Measurements from ENCODE around the gene SAMM50. TPM values are rescaled to one million over a fixed set of nuclear protein-coding genes. Genes with fewer than 3 reads are reported as not detected.

The SAMM50 gene
- 38.7 TPM for total RNA-seq

DNA sequence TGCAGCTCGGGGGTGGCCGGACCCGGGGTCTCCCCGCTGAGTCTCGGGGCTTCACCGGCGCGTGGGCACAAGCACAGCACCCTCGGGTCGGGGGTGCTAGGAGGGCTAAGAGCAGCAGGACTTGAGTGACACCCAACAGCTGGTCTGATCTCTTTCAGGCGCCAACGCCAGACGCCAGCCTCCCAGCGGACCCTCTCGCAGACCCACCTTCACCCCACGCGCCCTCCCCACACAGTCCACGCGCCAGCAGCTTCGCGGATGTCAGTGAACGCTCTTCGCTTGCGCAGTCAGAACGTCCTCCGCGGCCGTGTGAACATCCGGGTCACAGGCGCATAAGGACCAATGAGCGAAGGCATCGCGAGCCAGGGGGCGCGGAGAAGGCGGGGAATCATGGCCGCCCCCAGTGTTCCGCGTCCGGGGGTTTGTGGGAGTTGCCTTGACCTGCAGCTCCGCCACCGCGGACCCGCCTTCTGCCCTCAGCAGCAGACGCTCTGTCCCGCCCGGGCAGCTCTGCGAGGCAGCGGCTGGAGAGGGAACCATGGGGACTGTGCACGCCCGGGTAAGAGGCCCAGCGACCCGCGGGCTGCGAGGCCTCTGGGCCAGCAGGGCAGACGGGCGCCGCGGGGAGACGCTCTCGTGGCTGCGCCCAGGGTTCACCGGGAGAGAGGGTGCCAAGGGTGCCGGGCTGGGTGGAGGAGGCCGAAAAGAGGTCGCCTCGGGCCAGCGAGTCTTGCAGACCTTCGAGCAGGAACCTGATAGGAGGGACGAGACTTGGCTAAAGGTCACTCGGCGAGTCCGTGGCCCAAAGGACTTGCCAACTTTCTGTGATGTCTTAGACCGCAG lies at the start of gene SAMM50:
Gene SAMM50 (plus strand): TSS at position 403 of the 843 bp plus-strand sequence. CDS start 136 bp downstream, at position 539.
- DNase-seq (ENCODE audit: low spot score), result peak; percentile 95

- DNase-seq (ENCODE audit: low spot score), result no peak
Observed at GRCh38 chr22:43905681-43906080, 49.6 kb upstream of the SAMM50 start.

GRCh38 chr22:43909708-43910107 lies 45.5 kb upstream of the SAMM50 start:
- DNase-seq (ENCODE audit: low spot score), result no peak

DNA sequence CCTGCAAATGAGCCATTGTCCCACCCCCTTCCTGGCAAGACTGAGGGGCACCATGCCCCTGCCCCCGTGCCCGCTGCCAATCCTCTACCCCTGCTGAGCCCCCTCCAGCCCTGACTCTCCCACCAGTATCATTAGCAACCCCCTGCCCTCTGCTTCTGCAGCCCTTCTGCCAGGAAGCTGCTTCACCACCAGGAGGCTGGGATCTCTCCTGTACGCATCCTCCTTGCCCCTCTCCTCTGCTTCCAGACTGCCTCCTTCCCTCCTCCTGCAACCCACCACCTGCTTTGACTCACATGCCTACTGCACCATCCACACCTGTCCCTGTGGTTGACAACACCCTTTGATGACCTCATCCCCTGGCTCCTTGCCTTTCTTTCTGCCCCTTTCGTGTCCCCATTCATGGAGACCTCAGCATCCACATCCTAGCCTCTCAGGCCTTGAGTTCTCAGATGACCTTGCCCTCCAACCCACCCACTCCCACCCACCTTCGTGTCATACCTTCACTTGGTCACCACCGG lies 45.0 kb upstream of the SAMM50 start:
- DNase-seq (ENCODE audit: low spot score), result no peak

DNA sequence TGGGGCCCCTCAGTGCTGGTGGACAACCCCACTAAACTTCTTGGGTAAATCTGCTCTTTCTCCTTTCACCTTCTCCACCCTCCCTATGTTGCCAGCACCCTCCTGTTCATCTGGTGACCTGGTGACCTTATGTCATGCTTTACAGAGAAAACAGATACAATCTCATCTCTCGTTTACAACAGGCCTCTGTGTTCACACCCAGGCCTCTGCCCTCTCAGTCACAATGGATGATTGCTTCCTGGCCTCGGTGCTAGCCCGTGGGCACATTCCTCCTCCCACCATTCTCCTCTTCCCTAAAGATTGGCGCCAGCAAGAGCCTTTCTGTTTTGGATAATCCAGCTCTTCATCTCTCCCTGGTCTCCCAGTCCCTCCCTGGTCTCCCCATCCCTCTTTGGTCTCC lies 43.9 kb upstream of the SAMM50 start:
- DNase-seq (ENCODE audit: low spot score), result no peak

DNA sequence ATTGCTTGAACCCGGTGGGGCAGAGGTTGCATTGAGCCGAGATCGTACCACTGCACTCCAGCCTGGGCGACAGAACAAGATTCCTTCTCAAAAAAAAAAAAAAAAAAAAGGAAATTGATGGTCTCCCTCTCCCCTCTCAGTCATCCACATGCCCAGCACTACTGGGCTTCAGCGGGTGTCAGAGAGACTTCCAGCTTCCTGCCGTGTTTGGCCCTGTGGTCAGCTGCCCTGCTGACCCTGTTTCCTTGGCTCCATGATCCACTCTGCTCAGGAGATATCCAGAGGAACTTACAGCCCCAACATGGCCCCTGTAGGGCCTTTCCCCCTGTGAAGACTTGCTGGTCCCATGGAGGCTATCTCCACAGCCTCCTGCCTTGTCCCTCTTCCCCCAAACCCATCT lies 37.7 kb upstream of the SAMM50 start:
- no peak for DNase-seq (ENCODE audit: low spot score)

DNA sequence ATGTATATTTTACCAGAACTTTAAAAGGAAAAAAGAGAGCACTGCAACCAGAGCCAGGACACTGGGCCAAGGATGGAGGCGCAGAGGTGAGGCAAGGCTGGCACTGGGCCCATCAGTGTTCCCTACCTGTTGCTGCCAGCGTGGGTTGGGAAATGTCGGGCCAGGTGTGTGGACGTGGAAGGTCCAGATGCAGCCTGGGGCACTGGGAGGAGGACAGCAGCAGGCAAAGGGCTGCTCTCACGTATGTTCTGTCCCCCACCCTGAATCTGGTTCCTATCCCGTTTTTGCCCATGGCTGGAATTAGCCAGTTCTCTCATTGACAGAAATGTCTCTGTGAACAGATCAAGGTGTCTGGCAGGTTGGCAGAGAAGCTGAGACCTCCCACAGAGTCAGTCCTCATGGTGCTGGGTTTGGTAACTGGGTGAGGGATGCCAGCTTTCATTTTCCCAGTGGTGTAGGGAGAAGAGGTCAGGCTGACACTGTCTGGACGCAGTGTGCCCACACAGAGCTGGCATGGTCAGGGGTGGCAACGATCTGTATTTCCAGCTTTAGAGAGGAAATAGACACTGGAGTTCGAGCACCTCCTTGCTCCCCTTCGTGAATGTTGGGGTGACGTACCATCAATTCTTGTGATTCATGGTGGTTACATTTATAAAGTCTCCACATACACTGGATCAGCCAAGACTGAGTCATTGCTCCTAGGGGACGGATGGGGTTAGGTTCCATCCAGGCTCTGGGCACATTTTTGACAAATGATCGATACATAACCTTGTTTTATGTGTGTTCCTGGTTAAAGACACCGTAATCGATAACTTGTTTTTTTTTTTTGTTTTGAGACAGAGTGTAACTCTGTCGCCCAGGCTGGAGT lies 35.9 kb upstream of the SAMM50 start:
- DNase-seq (ENCODE audit: low spot score), result no peak

DNA sequence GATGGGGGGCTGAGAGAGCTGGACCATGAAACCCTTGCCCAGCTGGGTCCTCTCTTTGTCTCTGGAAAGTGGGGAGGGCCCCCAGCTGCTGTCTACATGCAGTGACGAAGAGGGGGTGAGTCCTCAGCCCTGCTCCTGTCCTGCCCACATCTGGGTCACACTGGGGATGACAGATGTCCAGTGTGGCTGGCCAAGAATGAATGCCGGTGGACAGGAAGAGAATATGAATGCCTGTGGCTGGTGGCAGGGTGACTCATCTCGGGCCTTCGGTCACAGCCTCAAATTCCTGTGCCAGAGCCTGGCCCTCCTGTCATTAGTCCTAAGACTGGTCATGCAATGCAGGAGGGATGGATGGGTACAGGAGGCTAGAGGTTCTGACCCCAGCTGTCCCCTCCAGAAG lies 33.9 kb upstream of the SAMM50 start:
- no peak for DNase-seq (ENCODE audit: low spot score)

GRCh38 chr22:43922123-43922522 lies 33.1 kb upstream of the SAMM50 start:
- DNase-seq (ENCODE audit: low spot score), result no peak

DNA sequence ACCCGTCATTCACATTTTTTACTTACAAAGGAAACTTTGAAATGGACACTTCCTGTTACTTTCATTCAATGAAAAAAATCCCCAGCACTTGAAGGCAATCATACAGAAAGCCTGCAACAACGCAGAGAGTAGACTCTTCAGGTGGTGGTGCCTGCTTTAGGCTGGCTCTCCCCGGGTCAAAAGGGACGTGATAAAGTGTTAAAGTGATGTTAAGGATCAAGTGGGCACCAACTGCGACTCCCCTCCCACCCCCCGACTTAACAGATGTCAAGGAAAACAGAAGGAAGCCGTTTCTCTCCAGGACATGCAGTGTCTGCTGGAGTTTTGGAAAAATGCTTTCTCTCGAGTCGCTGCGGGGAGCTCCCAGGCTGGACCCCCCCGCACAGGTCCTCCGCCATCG lies 32.1 kb upstream of the SAMM50 start:
- no peak for DNase-seq (ENCODE audit: low spot score)

DNA sequence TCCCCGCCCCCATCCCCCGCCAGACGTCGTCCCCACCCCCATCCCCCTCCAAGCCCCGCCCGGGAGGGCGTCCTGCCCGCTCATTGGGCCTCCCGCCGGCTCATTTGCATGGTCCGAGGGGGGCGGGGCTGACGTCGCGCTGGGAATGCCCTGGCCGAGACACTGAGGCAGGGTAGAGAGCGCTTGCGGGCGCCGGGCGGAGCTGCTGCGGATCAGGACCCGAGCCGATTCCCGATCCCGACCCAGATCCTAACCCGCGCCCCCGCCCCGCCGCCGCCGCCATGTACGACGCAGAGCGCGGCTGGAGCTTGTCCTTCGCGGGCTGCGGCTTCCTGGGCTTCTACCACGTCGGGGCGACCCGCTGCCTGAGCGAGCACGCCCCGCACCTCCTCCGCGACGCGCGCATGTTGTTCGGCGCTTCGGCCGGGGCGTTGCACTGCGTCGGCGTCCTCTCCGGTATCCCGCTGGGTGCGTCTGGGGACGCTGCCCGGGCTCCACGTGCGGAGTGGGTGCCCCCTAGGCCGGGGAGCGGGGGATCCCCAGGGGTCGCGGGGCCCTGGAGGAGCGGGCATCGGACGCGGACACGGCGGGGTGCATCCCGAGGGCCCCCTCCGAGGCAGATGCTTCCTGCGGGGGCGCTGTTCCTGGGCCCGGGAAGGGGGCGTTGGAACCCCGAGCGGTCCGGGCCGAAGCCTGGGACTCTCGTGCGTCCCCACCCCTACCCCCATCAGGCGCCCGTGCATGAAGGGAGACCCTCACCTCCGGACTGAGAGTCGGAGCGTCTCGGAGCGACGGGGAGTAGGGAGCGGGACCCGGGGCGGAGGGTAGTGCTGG lies 31.4 kb upstream of the SAMM50 start, which contains the start of gene PNPLA3:
Gene PNPLA3 (plus strand): TSS at position 175 of the 834 bp plus-strand sequence. CDS start 107 bp downstream, at position 282.
- peak; percentile 90 for DNase-seq (ENCODE audit: low spot score)

- DNase-seq (ENCODE audit: low spot score), result no peak
Observed at GRCh38 chr22:43924877-43925276, 30.4 kb upstream of the SAMM50 start.

DNA sequence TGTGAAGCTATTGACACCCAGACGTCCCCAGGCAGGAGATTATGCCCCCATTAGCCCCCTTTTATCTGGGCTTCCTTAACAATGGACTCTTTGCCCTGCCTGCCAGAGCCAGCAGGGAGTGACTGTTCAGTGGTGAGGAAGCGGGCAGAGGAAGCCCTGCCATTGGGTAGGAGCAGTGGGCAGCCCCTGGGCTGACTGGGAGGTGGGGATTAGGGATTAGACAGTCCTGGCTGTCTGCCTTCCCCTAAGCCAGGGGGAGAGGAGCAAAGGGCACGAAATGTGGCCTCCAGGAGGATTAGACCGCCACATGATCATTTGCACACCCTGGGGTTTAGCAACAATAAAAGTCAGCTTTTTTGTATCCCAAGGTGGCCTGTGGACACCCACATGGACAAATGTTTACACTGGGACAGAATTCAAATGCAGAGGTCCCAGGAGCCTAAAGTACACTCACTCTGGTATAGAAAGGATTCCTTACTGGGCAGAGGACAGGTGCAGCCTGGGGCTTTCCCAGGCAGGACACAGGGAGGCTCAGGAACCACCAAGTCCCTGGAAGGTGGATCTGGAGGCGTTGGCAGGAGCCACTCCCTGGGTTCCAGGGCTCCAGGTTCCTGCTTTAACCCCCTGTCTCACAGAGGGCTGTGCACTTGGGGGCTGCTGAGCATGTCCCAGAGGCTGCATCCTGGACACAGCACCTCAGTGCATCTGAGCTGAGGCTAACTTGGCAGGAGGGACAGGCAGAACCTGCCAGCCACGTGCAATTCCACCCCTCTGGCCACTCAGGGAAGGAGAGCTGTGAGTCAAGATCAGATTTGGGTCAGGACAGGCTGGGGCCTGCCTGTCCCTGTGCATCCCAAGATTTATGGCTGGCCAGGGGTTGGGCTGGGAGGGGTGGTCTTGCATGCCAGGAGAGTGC lies 29.6 kb upstream of the SAMM50 start:
- DNase-seq (ENCODE audit: low spot score), result peak; percentile 64

DNA sequence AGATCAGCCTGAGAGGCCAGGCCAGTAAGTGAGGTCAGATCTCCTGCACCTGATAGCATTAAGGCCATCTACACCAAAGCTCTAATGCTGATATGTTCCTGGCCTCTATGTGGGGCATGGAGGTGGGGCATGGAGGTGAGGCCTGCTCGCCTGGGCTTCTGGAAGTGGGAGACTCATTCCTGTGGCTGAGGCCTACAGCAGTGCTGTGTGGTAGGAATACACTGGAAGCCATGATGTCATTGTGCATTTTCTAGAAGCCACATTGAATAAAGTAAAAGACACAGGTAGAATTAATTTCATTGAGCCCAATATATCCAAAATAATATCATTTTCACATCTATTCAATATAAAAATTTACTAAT lies 28.9 kb upstream of the SAMM50 start:
- no peak for DNase-seq (ENCODE audit: low spot score)

DNA sequence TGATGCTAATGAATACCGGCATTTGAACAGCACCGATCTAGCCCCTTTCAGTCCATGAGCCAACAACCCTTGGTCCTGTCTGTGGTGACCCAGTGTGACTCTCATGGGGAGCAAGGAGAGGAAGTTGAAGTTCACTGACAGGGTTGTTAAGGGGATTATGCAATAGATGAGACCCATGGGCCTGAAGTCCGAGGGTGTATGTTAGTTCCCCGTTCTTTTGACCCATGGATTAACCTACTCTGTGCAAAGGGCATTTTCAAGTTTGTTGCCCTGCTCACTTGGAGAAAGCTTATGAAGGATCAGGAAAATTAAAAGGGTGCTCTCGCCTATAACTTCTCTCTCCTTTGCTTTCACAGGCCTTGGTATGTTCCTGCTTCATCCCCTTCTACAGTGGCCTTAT lies 26.8 kb upstream of the SAMM50 start:
- DNase-seq (ENCODE audit: low spot score), result no peak

GRCh38 chr22:43928908-43929307 lies 26.3 kb upstream of the SAMM50 start:
- DNase-seq (ENCODE audit: low spot score), result no peak

DNA sequence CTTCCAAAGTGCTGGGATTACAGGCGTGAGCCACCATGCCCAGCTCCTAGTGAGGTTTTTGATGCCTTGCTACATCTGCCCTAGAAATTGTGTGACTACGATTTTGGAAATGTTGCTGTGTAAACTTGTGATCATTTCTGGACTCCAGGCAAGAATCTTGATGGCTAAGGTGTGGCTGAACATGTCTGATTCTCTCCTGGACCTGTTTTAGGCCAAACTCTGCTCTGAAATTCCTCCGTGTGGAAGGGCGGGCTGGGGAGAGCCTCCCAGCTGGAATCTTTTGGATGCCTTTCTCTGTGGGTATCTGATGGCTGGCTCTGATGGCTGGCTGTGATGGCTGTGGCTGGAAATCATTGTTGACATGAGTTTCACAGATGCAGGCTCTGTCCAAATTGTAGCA lies 23.5 kb upstream of the SAMM50 start:
- no peak for DNase-seq (ENCODE audit: low spot score)

- no peak for DNase-seq (ENCODE audit: low spot score)
Observed at GRCh38 chr22:43941449-43941848, 13.8 kb upstream of the SAMM50 start.

GRCh38 chr22:43944670-43945430 lies 10.4 kb upstream of the SAMM50 start:
- DNase-seq (ENCODE audit: low spot score), result no peak
